SU-DHL-6 (cell line): ENCODE measurements around the gene RNF227.

Experiments used
- EZH2phosphoT487 ChIP-seq: fragments of 200-600 bp; sonication (generic), shearing (Covaris generic); conservative IDR thresholded peaks from 2 replicates; pipeline ENCODE4 v1.6.1; 2018; ENCODE audit warnings: mild to moderate bottlenecking, antibody characterized with exemption, low read length, moderate library complexity, mixed read lengths
- TF ChIP-seq, protein P1 (sequence below): fragments of 200-600 bp; sonication (generic); IDR thresholded peaks from one replicate; pipeline ENCODE4 v1.5.1; 2017; ENCODE audit warnings: antibody characterized with exemption, mild to moderate bottlenecking, low read length, moderate library complexity; ENCODE audit not compliant: insufficient read depth, poor library complexity, severe bottlenecking

DNA sequence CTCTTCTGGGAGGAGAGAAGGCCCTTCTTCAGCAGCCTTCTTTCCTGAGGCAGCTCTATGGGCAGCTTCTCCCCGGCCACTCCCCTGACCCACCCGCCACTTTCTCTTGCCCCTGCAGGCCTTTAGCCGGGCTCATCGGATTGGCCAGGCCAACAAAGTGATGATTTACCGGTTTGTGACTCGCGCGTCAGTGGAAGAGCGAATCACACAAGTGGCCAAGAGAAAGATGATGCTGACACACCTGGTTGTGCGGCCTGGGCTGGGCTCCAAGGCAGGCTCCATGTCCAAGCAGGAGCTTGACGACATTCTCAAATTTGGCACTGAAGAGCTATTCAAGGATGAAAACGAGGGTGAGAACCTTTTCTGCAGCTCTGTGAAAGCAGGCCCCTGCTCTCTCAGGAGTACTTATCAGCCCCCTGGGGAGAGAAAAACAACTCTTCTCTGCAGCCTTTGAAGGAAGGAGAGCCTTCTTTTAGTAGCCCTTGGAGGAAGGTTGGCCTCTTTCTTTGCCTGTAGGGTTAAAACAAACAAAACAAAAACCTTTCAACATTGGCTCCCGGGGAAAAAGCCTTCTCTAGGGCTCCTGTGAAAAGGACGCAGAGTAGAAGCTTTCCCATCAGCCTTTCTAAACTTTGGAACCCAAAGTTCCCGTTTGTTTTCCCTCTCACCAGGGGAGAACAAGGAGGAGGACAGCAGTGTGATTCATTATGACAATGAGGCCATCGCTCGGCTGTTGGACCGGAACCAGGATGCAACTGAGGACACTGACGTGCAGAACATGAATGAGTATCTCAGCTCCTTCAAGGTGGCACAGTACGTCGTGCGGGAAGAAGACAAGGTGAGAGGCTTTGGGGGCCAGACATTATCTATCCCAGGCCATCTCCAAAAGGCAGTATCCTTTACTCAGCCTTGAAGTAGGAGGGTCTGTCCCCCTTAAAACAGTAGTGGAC, 12.7 kb downstream of the RNF227 start:
- TF ChIP-seq, protein P1, sequence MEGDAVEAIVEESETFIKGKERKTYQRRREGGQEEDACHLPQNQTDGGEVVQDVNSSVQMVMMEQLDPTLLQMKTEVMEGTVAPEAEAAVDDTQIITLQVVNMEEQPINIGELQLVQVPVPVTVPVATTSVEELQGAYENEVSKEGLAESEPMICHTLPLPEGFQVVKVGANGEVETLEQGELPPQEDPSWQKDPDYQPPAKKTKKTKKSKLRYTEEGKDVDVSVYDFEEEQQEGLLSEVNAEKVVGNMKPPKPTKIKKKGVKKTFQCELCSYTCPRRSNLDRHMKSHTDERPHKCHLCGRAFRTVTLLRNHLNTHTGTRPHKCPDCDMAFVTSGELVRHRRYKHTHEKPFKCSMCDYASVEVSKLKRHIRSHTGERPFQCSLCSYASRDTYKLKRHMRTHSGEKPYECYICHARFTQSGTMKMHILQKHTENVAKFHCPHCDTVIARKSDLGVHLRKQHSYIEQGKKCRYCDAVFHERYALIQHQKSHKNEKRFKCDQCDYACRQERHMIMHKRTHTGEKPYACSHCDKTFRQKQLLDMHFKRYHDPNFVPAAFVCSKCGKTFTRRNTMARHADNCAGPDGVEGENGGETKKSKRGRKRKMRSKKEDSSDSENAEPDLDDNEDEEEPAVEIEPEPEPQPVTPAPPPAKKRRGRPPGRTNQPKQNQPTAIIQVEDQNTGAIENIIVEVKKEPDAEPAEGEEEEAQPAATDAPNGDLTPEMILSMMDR = no peak
- no peak for TF ChIP-seq EZH2phosphoT487
